ENCODE measurements around the gene WIZ.
A peak's percentile ranks its signal among the peaks of the same experiment; 100 is the strongest.
"Not testable (repeated sequence)": the region's sequence is repeated elsewhere in the genome, so short reads cannot be mapped to it uniquely, and the experiment has no call there.

Gene WIZ, protein sequence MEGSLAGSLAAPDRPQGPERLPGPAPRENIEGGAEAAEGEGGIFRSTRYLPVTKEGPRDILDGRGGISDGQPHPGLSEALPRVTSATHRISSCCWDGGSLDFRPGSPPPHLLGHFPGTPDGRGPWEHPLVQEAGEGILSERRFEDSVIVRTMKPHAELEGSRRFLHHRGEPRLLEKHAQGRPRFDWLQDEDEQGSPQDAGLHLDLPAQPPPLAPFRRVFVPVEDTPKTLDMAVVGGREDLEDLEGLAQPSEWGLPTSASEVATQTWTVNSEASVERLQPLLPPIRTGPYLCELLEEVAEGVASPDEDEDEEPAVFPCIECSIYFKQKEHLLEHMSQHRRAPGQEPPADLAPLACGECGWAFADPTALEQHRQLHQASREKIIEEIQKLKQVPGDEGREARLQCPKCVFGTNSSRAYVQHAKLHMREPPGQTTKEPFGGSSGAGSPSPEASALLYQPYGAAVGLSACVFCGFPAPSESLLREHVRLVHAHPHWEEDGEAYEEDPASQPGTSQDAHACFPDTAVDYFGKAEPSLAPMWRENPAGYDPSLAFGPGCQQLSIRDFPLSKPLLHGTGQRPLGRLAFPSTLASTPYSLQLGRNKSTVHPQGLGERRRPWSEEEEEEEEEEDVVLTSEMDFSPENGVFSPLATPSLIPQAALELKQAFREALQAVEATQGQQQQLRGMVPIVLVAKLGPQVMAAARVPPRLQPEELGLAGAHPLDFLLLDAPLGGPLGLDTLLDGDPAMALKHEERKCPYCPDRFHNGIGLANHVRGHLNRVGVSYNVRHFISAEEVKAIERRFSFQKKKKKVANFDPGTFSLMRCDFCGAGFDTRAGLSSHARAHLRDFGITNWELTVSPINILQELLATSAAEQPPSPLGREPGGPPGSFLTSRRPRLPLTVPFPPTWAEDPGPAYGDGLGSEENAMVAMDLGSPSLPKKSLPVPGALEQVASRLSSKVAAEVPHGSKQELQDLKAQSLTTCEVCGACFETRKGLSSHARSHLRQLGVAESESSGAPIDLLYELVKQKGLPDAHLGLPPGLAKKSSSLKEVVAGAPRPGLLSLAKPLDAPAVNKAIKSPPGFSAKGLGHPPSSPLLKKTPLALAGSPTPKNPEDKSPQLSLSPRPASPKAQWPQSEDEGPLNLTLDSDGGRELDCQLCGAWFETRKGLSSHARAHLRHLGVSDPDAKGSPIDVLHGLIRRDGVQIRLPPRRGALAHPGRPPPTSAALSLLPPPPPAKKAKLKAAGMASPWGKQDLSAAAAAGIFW (N-terminal part only)

DNA sequence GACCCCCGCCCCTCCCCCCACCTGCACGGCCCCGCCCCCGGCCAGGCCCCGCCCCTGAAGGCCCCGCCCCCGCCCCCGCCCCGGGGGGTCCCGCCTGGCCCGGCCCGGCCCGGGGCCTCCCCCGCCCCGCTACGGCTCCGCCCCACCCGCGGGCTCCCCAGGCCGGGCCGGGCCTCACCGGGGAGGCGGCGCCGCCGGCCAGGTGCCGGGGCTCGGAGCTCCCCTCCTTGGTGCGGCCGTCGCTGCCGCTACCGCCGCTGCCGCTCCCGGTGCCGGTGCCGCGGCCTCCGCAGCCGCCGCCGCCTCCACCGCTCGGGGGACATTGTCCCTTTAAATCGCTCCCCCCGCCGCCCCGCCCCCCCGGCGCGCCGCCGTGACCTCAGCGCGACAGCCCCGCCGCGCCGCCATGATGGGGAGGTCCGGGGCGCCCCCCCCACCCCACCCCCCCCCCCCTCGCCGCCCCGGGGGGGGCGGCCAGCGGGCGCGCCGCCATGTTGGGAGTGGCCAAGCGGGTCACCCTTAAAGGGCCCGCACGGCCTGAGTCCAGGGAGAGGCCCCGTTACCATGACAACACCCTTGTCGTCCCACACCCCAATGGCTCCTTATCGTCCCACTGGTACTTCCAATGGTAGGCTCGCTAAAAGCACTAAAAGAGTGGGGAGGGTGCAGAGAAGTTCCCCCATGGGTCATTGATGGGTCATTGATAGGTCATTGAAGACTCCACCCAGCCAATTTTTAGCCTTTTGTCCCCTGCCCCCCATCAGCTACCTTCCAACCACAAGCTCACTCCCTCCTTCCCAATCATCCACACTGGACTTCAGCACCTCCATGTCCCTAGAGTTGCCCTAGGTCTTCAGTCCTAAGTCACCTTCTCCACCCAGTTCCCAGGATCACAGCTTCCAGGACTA, at the start of gene WIZ:
WIZ (minus strand) TSS at position 337 of the 908 bp plus-strand sequence. CDS start 1,649 bp downstream, outside the sequence.
- DNase-seq (ENCODE audit: low read depth): peak; percentile 69

DNA sequence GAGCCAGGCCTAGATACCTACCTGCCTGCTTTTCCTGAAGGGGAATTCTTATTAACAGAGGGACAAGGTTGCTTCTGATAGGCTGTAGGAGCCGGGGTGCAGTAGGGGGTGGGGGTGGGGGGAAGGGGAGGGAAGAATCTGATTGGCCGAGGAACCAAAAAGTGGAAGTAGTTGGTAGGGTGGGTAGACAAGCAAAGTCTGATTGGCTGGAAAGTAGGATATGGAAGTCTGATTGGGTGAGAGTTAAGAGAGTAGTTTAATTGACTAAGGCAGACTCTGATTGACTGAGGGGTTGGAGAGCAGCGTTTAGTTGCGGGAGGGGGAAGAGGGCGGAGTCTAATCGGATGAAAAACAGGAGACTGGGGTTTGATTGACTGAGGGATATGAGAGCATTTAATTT, 49.2 kb upstream of the WIZ start:
- DNase-seq (ENCODE audit: low read depth): no peak

DNA sequence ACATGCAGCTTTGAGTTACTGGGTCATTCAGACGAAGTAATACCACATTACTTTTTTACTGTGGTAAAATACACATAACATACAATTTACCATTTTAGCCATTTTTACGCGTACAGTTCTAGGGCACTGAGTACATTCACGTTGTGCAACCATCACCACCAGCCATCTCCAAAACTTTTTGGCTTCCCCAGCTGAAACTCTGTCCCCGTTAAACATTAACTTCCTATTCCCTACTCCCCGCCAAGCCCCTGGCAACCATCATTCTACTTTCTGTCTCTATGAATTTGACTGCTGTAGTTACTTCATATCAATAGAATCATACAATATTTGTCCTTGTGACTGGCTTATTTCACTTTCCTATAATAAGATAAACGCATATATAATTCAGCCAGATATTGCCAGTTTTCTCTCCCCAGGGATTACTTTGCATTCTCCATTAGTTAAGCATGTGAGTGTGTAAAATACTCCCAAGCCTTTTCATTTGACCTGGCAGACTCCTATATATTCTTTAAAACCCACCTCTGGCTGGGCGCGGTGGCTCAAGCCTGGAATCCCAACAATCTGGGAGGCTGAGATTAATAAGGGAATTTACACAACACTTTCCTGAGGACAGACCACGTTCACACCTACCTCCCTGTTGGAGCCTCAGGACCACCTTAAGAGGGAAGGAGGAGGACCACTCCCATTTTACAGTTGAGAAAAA, 48.6 kb upstream of the WIZ start:
- DNase-seq (ENCODE audit: low read depth): no peak

DNA sequence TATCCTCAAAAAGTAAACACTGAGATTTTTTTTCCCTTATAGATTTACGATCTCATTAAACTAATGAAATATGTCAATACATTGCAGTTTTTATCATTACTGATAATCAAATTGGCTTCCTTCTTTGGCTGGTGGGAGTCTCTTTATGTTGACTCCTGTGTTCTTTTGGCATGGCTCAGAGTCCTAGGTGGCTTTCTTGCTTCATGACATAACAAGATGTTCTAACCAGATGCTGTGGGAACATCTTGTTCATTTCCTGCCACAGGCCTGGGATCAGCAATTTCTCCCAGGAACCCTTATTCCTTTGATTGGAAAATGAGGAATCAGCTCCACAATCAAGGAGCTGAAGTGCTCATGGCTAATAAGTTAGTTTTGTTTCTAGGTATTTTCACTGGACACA, 45.4 kb upstream of the WIZ start:
- DNase-seq (ENCODE audit: low read depth): no peak

DNA sequence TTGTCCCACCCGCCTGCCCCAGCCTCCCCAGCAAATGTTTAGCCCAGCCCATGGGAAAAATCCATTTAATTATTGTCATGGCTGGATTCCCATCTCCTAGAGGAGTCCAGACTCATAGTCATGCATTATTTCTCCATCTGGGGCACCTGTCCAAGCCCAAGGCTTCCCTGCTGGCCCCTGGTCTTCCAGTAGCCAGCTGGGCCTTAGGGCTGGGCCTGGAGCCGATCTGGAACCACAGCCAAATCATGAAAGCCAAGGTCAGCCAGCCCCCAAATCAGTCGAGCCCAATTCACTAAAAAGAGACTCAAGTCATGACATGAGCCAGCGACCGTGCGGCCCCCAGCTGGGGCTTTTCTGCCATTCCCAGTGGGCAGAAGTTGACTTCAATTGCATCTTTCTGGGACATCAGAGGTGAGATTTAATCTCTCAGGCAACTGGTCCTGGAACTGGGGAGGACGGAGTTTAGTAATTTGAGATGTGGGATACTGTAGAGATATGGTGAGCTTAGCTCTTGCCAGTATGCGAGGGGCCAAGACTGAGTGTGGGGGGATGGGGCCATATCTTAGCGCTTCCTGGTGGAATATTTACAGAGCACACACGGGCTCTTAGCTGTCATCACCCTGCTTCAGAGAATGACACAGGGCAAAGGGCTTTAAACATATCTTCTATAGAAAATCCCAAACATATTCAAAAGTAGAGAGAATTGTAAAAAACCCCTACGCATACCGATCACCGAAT, 38.9 kb upstream of the WIZ start:
- DNase-seq (ENCODE audit: low read depth): no peak

DNA sequence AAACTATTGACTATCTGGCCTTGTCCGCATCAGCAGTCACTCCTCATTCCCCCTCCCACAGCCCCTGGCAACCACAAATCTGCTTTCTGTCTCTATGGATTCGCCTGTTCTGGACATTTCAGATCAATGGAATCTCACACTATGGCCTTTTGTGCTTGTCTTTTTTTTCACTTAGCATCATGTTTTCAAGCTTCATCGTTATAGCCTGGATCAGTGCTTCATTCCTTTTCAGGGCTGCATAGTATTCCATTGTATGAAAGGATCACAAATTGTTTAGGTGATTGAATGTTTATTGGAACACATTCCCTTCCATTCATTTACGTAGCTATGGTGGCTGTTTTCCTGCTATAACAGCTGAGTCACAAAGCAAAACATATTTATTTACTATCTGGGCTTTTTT, 37.3 kb upstream of the WIZ start:
- DNase-seq (ENCODE audit: low read depth): no peak

DNA sequence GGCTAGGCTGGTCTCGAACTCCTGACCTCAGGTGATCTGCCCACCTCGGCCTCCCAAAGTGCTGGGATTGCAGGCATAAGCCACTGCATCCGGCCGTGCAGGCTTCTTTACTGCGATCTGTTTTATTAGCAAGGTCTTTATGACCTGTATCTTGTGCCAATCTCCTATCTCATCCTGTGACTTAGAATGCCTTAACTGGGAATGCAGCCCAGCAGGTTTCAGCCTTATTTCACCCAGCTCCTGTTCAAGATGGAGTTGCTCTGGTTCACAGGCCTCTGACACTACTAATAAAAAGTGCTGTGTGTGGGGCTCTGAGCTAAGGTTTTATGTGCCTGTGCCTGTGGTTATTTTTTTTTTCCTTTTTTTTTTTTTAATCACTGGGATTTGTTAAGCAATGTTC, 36.0 kb upstream of the WIZ start:
- not testable (repeated sequence) for DNase-seq (ENCODE audit: low read depth)

DNA sequence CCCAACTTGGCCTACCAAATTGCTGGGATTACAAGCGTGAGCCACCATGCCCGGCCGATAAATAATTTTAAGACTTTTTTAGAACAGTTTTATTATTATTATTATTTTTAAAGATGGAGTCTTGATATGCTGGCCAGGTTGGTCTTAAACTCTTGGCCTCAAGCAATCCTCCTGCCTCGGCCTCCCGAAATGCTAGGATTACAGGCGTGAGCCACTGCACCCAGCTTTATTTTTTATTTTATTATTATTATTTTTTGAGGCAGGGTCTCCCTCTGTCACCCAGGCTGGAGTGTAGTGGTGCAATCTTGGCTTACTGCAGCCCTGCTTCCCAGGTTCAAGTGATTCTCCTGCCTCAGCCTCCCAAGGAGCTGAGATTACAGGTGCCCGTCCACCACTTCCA, 31.2 kb upstream of the WIZ start:
- DNase-seq (ENCODE audit: low read depth): not testable (repeated sequence)

DNA sequence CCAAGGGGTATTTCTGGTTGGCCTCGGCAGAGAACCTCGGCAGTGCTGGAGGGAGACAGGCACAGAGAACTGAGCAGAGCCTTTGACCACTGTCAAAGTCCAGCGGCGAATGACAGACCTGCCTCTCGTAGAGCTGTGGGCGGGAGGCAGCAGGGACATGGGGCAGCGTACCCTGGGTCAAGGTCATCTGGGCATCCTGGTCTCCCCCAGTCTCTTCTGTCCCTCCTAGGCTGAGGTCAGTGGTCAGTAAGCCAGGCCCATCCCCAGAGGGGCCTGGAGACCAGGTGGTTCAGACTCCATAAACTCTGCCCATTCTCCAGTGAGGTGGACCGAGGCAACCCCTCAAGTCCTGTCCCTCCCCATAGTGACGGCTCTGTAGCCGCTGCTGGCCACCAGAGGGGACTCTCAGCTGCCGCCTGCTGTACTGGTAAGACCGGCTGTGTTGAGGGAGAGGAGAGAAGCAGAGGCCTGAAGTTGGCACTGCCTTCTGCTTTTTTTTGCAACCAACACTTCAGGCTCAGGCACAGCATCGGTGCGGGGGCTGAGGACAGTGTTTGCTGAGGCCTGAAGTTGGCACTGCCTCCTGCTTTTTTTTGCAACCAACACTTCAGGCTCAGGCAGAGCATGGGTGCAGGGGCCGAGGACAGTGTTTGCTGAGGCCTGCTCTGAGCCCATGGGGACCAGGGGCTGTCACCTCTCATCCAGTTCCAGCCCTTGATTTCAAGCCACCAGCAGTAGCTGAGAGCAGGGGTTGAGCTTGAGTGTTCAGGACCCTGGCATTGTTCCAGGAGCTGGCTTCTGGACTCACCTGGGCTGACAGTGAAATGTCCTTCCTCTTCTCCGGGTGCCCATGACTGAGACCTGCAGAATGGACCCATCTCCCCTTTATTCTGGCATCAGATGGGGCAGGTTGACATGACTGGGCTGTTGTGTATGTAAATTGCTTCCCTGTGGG, 29.9 kb upstream of the WIZ start, which contains the start of gene PGLYRP2:
PGLYRP2 (minus strand) TSS at position 111 of the 955 bp plus-strand sequence. CDS start 130 bp downstream, outside the sequence.
- DNase-seq (ENCODE audit: low read depth): no peak

DNA sequence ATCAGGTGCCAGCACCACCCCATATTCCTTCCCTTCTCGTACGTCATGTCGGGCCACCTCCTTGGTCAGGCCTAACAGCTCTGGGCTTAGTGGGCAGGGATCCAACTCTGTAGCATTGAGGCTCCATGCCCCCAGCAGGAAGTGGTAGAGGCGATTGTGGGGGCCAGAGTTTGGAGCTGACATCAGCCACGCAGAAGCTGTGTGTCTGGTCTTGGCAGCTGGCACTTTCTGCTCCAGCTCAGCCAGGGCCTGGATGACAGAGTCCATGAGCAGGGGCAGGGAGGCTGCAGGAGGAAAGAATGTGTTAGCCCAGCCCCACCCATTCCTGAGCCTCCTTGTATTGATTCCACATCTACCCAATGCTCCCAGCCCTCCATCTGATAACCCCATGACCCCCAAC, 26.6 kb upstream of the WIZ start:
- DNase-seq (ENCODE audit: low read depth): no peak

DNA sequence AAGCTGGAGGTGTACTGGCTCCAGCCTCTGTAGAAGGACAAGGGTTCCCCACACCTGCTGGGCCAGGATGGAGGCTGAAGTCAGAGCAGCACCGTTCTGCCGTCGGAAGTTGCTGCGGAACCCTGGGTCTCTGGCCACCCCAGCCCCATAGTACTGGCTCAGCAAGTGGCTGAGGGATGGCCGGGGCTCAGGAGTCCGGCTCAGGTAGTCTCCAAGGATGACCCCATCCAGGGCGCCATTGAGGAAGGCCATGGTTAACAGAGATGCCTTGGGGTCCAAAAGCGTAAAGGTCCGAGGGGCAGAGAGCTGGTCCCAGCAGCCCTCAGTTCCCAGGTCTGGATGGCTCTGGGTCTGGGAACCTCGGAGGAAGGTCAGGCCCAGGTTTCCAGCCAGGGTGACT, 25.9 kb upstream of the WIZ start:
- DNase-seq (ENCODE audit: low read depth): no peak

DNA sequence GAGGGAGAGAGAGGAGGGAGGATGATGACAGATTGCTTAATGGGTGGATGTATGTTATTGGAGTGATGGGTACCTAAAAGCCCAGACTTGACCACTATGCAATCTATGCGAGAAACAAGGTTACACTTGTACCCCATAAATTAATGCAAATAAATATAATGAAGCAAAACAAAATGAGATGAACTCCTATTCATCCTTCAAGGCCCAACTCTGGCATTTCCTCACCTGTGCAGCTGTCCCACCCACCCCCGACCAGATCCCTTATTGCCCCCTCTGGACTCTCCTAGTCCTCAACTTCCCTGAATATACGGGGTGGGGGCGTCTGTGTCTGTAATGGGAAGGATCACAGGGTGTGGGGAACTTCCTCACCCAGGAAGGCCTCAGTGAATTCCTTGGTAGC, 25.4 kb upstream of the WIZ start:
- DNase-seq (ENCODE audit: low read depth): no peak

DNA sequence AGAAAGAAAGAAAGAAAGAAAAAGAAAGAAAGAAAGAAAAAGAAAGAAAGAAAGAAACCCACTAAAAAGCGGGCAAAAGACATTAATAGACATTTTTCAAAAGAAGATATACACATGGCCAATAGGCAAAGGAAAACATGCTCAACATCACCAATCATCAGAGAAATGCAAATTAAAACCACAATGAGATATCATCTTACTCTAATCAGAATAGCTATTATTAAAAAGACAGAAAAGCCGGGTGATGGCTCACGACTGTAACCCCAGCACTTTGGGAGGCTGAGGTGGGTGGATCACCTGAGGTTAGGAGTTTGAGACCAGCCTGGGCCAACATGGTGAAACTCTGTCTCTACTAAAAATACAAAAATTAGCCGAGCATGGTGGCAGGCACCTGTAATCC, 24.1 kb upstream of the WIZ start:
- not testable (repeated sequence) for DNase-seq (ENCODE audit: low read depth)

DNA sequence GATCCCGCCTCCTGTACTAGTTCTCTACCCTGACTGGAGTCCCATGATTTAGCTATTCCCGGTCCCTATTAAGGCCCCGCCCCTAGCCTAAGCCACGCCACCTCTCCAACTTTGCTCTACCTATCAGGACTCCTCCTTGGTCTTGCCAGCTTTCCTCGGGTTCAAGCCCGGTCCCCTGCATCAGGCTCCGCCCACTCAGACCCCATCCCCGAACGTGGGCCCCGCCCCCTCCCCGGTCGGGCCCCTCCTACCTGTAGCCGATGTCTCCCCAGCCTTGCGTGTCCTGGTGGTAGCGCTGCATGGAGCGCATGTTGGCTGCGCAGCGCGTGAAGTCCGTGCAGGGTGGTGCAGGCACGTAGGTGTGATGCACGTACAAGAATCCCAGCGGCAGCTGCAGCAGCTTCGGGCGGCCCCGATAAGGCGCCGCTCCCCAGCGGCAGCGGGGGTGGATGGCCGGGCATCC, 21.9 kb upstream of the WIZ start:
- DNase-seq (ENCODE audit: low read depth): no peak

DNA sequence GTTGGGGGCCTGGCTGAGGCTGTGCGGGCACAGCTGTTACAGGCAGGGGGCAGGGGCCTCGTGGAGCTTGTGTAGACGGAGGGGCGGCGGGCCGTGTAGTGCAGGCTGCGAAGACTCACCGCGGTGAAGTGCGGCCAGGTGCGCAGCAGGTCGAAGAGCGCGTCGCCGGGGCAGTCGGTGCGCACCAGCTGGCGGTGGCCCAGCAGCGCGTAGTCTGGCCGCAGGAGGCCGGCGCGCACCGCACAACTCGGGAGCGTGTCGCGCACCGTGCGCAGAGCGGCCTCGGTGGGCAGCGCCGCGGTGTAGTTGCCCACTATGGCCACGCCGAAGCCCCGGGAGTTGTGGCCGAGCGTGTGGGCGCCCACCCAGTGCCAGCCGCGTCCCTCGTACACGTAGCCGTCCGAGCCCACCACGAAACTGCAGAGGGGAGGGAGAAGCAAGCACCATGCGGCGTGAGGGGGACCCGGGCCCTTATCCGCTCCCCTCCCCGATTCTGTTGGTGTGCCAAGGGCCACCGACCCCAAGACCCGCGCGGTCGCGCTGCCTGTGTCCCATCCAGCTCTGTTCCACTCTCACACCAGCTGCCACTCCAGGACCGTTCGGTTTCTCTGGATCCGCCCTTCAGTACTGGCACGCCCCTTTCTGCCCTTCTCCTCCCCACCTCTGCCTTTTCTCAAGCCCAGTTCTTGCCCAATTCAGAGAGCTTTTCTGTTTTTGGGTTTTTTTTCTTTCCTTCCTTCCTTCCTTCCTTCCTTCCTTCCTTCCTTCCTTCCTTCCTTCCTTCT, 19.9 kb upstream of the WIZ start:
- no peak for DNase-seq (ENCODE audit: low read depth)

DNA sequence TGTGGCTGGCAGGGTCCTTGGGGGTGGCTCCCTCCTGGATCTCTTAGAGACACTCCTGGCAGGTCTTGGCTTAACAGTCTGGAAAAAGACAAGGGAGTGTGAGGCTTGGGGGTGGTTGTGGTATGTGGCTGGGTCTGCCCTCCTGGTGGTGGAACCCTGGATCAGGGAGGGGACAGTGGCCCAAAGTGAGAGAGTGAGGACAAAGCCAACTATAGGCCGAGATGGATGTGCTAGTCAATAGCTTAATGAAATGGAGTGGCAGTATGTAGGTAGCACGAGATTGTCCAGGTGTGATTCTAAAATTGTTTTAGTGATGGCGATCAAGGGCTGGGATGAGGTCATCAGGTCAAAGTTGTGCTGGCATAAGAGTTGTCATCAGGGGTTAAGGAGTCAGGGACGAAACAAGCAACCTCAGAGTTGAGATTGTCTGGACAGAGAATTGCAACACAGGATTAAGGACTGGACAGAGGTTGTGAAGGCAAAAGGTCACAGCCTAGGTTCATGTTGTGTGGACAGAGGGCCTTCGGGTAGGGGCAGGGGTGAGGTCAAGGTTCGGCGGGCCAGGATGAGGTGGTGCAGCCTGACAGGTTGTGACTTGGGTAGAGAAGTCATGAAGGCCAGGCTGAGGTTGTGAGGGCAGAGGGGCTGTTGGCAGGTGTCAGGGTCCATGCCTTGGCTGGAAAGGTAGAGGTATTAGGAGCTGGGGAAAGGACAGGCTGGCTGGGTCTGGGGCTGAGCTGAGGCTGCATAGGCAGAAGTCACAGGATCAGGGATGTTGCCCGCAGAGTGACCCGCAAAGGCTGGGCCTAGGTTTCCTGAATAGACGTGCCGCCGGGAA, 19.1 kb upstream of the WIZ start:
- DNase-seq (ENCODE audit: low read depth): no peak

DNA sequence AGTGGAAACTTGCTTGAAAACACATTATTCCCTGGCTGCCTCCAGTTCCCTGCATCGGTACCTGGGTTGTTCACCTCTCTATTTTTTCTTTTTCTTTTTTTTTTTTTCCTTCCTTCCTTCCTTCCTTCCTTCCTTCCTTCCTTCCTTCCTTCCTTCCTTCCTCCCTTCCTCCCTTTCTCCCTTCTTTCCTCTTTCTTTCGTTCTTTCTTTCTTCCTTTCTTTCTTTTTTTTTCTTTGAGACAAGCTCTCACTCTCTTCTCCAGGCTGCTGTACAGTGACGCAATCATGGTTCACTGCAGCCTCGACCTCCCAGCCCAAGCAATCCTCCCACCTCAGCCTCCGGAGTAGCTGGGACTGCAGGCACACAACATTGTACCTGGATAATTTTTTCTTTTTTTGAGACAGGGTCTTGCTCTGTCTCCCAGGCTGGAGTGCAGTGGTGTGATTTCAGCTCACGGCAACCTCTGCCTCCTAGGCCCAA, 18.0 kb upstream of the WIZ start:
- DNase-seq (ENCODE audit: low read depth): no peak
